NT2/D1 (cell line): Measurements from ENCODE around the gene CDK6.

Source experiments
- YY1 ChIP-seq: IDR thresholded peaks from 2 replicates; pipeline ENCODE4 v1.6.1; 2011; ENCODE audit not compliant: insufficient read length, insufficient read depth
- ZNF274 ChIP-seq: IDR thresholded peaks from 2 replicates; pipeline ENCODE4 v1.6.1; 2011; ENCODE audit warnings: mild to moderate bottlenecking, low read depth, low read length

DNA sequence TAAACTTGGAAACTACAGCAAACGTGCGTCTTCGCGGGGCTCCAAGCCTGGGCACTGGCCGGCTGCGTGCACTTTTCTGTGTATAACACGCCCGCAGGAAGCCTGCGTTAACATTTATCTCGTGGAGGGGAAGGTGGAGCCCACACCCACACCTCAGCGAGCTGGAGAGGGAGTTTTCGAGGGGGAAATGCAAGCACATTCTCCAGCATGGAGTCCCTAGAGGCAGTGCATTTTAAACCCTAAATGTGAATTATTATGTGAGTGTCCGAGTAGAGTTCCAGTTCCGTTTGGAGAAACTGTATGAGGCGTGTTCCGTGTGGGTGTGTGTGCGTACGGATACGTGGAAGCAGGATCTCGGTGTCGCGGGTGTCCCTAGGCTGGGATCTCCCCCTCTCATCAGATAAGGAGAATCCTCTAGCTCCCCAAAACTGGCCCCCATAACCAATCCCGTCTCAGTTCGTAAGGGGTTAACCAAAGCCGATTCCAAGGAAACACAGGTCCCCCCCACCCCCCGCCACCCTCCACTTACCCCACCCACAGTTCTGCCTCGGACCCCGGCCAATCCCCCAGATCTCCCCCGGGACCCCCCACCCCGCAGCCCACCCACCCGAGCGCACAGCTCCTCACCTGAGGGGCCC lies 403 bp downstream of the CDK6 start:
- TF ChIP-seq YY1 (no peak), ZNF274 (no peak)
